Stimulated activated CD4-positive, alpha-beta T cell treated with anti-CD3 and anti-CD28 coated beads, Interleukin-15, amount 100 ng/mL, for 48 hours (primary cell): Measurements from ENCODE around the gene CRTC1.
"Not testable (repeated sequence)": the region's sequence is repeated elsewhere in the genome, so short reads cannot be mapped to it uniquely, and the experiment has no call there.

Experiments used
- DNase-seq, 2 donors: peaks; one replicate each; pipeline ENCODE4 v3.0.0-alpha.2; 2020; ENCODE audit warnings: low read depth in 2 of 2

CRTC1 gene

GRCh38 chr19:18701250-18701608, 17.7 kb downstream of the CRTC1 start:
- no peak for DNase-seq

- no peak for DNase-seq
These were observed 20.6 kb downstream of the CRTC1 start for GRCh38 chr19:18704054-18704453.

DNA sequence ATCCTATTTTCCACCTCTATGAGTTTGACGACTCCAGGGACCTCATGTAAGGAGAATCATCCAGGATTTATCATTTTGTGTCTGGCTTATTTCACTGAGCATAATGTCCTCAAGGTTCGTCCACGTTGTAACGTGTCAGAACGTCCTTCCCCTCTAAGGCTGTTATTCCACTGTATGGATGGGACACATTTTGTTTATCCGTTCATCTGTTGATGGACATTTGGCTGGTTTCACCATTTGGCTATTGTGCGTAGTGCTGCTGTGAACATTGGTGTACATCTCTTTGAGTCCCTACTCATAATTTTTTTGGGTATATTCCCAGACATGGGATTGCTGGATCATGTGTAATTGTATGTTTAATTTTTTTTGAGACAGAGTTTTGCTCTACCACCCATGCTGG, 21.5 kb downstream of the CRTC1 start:
- no peak for DNase-seq

DNA sequence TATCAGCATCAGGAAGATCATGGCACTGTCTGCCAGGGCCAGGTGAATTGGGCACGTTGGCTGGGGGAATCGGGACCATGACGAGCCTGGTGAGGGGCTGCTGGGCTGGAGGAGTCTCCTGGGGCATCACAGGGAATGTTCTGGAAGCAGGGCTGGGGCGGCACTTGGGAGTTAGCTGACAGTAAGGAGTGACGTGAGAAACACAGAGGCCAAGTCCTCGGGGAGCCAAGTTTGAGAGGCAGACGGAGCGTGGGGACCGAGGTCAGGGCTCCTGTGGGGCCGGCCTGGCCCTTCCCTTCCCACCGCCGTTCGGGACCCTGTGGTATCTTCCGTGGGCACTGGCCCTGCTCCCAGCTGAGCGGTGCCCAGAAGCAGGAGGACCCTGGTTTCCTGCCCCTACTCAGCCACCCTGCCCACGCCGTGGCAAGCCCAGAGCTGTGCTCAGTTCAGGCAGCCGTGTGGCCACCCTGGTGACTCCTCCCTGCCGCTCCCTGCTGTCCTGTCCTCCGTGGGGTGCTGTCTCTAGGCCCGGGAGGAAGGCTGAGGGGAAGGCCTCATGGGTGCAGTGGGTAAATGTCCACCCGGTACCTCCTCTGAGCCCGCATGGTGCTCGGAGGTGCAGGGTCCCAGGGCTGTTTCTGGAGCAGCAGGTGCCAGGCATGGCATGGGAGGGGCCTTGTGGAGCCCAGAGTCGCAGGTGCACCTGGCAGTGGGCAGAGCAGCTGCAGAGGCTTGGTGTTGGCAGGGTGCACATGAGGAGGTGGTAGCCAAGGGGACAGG, 25.2 kb downstream of the CRTC1 start:
- DNase-seq, result no peak

DNA sequence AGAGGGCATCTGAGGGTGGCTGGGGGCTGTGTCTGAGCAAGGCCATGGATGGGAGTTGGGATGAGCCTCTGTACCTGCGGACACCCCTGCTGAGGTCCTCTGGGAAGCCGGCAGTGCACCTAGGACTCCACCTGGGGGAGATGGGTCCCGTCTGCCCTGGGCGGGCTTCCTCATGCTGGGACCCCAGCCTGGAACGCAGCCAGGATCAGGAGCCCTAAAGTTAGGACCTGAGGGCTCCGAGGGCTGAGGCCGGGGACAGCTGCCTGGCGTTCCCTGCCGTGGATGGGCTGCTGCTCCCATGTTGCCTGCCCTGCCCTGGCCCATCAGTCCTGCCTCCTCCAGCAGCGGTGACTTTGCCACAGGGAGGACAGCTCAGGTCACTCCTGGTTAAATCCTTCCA, 26.1 kb downstream of the CRTC1 start:
- DNase-seq, result no peak

GRCh38 chr19:18710186-18710585, 26.7 kb downstream of the CRTC1 start:
- DNase-seq, result no peak

DNA sequence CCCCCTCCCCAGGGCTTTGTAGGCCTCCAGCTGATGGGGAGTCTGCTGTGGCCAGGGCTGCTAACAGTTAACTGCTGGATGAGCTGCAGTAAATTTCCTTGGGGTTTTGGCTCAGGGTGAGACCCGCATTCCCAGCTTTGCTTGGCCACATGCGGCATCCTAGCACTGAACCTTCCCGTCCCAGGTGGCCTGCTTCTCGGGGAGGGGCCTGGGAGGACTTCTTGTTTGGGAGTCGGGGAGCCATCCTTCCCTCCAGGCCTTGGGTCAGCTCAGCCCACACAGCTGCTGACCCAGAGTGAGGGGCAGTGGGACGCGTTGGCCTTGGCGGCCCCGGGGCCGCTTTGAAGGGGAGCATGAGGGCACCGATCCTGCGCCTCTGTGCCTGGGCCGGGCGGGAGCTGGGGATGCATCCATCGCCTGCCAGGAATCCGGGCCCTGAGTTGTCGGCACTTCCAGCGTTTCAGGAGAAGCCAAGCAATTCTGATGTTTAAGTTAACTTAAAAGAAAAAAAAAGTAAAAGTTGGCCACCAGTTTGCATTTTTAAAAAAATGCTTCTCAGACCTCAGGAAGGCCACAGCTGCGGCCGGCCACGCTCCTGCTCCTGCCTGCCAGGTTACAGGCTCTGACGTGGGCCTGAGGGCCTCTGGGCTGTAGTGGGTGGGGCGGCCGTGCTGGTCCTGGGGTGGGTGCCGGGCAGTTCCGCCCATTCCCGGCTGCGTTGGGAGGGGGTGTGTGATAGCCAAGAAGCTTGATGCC, 27.7 kb downstream of the CRTC1 start:
- DNase-seq, result no peak

- DNase-seq, result no peak
These were observed 28.4 kb downstream of the CRTC1 start for GRCh38 chr19:18711893-18712292.

- no peak for DNase-seq
These were observed 29.5 kb downstream of the CRTC1 start for GRCh38 chr19:18712981-18713380.

DNA sequence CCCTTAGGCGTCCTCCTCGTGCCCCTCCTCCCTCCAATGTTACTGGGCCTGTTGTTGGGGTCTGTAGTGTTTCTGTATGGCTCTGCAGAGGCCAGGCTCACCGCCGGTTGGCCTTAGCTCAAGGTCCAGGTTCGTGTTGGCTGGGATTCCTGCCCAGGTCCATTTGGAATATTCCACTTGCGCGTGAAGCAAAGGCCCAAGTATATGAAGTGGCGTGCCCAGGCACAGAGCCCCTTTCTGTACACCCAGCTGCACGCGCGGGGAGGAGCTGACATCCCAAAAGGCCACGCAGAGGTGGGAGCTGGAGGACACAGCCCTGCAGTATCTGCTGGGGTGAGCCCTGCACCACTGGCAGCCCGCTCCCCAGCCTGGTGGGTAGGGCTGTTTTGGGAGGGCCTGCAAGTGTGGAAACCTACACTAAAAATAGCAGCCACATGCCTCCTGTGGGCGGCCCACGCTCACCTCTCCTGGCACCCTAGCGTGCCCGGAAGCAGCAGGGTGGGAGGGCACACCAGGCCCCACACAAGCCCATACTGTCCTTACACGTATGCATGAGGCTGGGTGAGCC, 30.2 kb downstream of the CRTC1 start:
- DNase-seq, result no peak

- no peak for DNase-seq
These were observed 31.9 kb downstream of the CRTC1 start for GRCh38 chr19:18715416-18715815.

DNA sequence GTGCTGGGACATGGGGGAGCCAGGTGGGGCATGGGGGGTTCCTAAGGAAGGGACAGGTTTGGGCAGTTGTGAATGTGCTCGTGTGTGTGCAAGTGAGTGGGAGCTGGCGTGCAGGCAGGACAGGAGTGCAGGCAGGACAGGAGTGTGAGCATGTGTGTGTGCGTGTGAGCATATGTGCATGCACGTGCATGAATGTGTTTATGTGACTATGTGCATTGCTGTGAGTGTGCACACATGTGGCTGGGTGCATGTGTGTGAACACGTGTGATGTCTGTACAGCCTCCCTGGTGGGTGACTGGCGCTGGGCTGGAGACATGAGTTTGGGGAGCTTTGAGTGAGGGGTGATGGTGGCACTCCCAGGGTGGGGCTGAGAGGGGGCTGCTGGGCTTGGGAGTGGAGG, 33.4 kb downstream of the CRTC1 start:
- DNase-seq, result no peak

- DNase-seq, result no peak
These were observed 34.1 kb downstream of the CRTC1 start for GRCh38 chr19:18717601-18718000.

DNA sequence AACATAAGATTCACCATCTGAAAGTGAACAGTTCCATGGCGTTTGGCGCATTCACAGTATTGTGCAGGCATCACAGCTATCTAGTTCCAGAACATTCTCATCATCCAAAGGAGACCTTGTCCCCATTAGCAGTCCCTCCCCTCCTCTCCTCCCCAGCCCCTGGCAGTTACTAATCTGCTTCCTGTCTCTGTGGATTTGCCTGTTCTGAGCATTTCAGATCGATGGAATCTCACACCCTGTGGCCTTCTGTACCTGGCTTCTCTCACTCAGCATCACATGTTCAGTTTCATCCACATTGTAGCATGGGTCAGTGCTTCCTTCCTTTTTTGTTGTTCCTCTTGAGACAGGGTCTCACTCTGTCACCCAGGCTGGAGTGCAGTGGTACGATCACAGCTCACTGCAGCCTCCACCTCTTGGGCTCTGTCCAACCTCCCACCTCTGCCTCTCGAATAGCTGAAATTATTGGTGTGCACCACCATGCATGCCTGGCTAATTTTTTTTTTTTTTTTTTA, 34.6 kb downstream of the CRTC1 start:
- no peak for DNase-seq

- no peak for DNase-seq
These were observed 35.5 kb downstream of the CRTC1 start for GRCh38 chr19:18718846-18719458.

DNA sequence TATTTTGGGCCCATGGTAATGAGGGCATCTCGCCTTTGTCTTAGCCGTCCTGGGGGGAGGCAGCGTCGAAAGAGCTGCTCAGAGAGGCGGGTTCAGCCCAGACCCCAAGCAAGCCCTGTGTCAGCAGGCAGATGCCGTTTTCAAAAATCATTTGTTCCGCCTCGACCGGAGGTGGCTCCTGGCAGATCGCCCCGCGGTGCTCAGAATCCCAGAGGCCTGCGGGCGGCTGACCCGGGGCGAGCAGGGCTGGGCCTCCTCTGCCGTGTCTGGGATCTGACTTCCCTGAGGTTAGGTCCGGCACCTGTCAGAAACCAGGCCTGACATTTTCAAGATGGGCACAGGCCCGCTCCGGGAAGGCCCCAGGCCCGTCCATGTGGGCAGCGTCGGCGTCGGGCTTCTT, 36.1 kb downstream of the CRTC1 start:
- DNase-seq, result no peak

DNA sequence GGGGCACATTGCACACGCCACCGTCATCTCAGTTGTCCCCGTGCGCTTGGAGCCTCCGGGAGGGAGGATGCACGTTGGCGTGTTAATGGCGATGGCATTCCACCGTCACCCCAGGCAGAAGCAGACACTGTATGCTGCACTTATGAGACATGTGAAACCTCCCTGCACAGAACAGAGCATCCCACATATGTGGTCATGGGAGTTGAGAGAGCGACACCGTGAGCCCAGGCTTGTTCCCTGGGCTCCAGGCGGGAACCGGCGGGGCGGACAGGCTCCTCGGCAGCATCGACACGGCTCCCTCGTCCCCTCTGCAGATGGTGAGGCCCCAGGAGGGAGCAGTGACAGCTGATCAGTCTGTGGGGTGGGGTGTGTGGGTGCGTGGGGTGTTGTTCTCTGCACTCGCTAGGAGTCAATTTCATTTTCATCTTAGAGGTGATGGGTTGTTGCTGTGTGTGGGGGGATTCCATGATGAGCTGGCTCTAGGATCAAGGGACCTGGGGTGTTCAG, 40.4 kb downstream of the CRTC1 start:
- DNase-seq, result no peak

DNA sequence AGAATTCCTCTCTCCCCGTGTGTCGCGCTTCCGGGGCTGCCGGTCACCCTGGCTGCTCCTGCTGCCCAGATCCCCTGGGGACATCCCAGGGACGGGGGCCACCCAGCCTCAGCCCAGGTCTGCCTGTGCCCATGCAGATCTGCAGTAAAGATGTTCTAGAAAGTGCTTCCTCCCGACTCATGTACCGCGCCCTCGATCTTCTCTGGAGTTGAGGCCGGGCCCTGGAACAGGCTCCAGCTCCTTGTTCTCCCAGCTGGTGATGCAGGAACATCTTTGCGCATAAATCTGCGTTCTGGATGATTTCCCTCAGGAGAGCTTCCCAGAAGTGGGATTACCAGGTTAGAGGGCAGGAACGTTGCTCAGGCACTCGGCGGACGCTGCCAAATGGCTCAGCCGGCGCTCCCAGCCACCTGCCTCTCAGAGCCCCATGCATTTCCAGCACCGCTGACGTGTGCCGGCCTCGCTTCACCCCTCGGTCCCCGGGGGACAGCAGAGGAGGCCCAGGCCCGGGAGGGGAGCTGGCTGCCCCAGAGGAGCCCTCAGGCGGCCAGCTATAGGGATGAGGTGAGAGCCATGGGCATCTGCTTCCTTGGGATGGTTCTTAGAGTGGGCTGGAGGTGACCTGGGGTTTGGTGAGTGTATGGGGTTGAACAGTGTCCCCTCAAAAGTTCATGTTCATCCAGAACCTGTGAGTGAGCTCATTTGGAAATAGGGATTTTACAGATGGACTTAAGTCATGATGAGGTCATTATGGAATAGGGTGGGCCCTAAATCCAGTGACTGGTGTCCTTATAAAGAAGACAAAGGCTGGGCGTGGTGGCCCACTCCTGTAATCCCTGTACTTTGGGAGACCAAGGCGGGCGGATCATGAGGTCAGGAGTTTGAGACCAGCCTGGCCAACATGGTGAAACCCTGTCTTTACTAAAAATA, 42.6 kb downstream of the CRTC1 start:
- no peak for DNase-seq

DNA sequence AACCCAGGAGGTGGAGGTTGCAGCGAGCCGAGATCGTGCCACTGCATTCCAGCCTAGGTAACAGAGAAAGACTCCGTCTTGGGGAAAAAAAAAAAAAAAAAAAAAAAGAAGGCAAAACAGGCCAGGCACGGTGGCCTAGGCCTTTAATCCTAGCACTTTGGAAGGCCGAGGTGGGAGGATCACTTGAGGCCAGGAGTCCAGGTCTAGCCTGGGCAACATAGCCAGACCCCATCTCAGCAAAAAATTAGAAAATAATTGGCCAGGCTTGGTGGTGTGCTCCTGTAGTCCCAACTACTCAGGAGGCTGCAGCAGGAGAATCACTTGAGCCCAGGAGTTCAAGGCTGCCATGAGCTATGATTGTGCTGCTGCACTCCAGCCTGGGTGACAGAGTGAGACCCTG, 43.4 kb downstream of the CRTC1 start:
- DNase-seq, result no peak

DNA sequence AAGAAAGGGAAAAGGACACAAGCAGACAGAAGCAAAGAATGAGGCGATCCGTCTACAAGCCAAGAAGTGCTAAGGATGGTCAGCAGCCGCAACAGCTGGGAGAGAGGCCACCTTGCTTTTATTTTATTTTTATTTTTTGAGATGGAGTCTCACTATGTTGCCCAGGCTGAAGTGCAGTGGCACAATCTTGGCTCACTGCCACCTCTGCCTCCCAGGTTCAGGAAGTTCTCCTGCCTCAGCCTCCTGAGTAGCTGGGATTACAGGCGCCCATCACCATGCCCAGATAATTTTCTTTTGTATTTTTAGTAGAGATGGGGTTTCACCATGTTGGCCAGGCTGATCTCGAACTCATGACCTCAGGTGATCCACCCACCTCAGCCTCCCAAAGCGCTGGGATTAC, 44.1 kb downstream of the CRTC1 start:
- DNase-seq, result not testable (repeated sequence)

DNA sequence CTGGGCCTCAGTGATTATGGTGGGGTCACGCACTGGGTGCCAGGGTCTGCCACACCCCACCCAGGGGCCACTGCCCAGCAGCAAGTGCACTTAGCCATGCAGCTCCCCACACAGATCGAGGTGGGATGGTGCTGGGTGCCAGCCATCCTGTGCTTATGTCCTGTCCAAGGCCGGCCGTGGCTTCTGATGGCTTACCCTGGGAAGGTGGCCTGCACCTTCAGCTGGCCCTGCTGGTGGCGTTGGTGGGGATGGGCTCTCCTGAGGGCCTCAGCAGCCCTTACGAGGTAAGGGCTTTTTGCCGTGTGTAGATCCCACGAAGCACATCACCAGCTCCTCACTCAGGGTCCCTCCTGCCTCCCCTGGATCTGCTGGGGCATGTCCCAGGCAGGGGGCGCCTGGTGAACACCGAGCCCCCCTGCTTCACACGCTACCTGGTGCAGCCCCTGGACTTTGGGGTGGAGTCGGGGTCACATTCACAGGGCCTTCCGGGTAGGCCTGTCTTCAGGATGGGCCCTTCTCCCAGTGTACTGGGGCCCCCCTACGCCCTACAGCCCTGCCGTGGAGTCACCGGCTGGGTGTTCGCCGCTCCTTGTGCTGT, 46.6 kb downstream of the CRTC1 start:
- no peak for DNase-seq
